ENCODE data around the gene ARPP19. TPM values are rescaled to one million over a fixed set of nuclear protein-coding genes. Genes with fewer than 3 reads are reported as not detected.

The ARPP19 gene
- total and polyA plus RNA-seq, 2 experiments from 2014 or later: 68.9 to 89.1 TPM

DNA sequence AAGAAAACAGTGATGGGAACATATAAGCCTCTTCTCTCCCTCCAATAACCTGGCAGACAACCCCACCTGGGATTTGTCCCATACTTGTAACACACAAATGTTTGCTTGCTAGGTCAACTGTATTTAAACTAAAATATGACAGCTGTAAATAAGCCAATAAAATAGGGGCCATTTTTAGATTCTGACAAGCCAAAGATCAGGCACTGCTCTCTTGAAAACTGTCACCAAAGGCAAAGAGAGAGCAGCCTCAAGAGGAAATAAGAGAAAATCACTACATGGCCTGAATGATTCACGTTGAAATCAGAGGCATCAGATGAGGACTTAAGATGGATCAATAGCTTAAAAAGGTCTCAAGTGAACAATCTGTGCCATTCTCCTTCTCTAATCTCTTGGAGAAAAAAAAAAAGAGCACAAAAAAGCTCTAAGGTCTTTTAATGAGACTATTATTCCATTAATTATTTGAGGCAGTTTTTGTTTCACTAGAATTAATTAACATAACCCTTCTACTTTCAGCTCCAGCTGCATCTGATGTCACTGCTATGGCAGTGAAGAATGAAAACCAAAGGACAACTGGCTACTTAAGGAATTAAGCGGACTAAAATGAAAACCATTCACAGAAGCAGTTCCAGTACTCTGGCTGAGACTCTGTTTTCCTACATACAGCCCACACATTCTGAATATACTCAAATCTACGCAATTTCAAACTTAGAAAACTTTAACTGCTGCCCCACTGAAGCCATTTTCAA, 59.2 kb downstream of the ARPP19 start:
- Histone ChIP-seq H3K9me3 (ENCODE audit: low read depth) (no peaks in the 10 kb centered on the region), H3K9me2 (ENCODE audit: insufficient read depth) (no peaks in the 10 kb centered on the region), H3K4me2 (ENCODE audit: unreplicated experiment) (no peak overlapping the region), H3K27ac (no peak overlapping the region), H3K4me3 (no peak overlapping the region), H3K4me1 (ENCODE audit: insufficient read depth) (peaks cover 3% of the 10 kb centered on the region; the same call in 1 of the 2 replicates), H3F3A (ENCODE audit: insufficient read depth) (no peaks in the 10 kb centered on the region), H4K20me1 (ENCODE audit: insufficient read depth) (no peaks in the 10 kb centered on the region), H3K27me3 (replicated peaks; ENCODE audit: insufficient read depth) (no peaks in the 10 kb centered on the region), H3K36me3 (ENCODE audit: low read depth) (no peaks in the 10 kb centered on the region), H3K9ac (no peak overlapping the region), H3K79me2 (ENCODE audit: insufficient read depth) (peaks cover 94% of the 10 kb centered on the region), H2AFZ (no peak overlapping the region)
- no peak for DNase-seq
- WGBS, 2 experiments (ENCODE audit: low coverage in 1 of 2, low lambda C conversion rate in 2 of 2, missing lambda C conversion rate in 2 of 2): 47 to 60% methylated on average over 3 of the region's 3 CpGs
- TF ChIP-seq EZH2 (IDR thresholded peaks at IDR 0.05; ENCODE audit: insufficient read depth, poor library complexity, severe bottlenecking) (no peak), EZH2phosphoT487 (IDR thresholded peaks at IDR 0.05; ENCODE audit: insufficient read depth, low read depth) (no peak)
- in situ Hi-C loops (cut with MboI): no loop called here

DNA sequence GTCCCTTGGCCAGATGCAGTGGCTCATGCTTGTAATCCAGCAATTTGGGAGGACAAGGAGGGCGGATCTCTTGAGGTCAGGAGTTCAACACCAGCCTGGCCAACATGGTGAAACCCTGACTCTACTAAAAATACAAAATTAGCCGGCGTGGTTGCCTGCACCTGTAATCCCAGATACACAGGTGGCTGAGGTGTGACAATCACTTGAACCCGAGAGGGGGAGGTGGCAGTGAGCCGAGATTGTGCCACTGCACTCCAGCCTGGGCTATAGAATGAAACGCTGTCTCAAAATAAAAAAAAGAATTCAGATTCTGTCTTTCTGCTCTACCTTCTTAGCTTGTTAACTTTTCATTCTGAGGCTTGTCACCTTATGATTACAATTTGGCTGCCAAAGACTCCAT, 62.3 kb downstream of the ARPP19 start:
- no peak overlapping the region for H3K27ac ChIP-seq
- H3K36me3 ChIP-seq (ENCODE audit: low read depth): no peaks in the 10 kb centered on the region
- no peak overlapping the region for H3K4me3 ChIP-seq
- H2AFZ ChIP-seq: no peak overlapping the region
- peaks cover 5% of the 10 kb centered on the region for H3F3A ChIP-seq (ENCODE audit: insufficient read depth)
- H3K9ac ChIP-seq: no peak overlapping the region
- TF ChIP-seq EZH2 (IDR thresholded peaks at IDR 0.05; ENCODE audit: insufficient read depth, poor library complexity, severe bottlenecking): no peak
- no peak for TF ChIP-seq EZH2phosphoT487 (IDR thresholded peaks at IDR 0.05; ENCODE audit: insufficient read depth, low read depth)
- H3K4me2 ChIP-seq (ENCODE audit: unreplicated experiment): no peak overlapping the region
- WGBS, 2 experiments (ENCODE audit: low coverage in 1 of 2, low lambda C conversion rate in 2 of 2, missing lambda C conversion rate in 2 of 2): 80 to 84% methylated on average over 6 of the region's 6 CpGs
- no peaks in the 10 kb centered on the region for H3K9me2 ChIP-seq (ENCODE audit: insufficient read depth)
- in situ Hi-C loops (cut with MboI): no loop called here
- H3K79me2 ChIP-seq (ENCODE audit: insufficient read depth): peaks cover 89% of the 10 kb centered on the region
- no peaks in the 10 kb centered on the region for H3K9me3 ChIP-seq (ENCODE audit: low read depth)
- no peak for DNase-seq
- no peaks in the 10 kb centered on the region for H4K20me1 ChIP-seq (ENCODE audit: insufficient read depth)
- H3K27me3 ChIP-seq (replicated peaks; ENCODE audit: insufficient read depth): no peaks in the 10 kb centered on the region
- peaks cover 14% of the 10 kb centered on the region for H3K4me1 ChIP-seq (ENCODE audit: insufficient read depth)

DNA sequence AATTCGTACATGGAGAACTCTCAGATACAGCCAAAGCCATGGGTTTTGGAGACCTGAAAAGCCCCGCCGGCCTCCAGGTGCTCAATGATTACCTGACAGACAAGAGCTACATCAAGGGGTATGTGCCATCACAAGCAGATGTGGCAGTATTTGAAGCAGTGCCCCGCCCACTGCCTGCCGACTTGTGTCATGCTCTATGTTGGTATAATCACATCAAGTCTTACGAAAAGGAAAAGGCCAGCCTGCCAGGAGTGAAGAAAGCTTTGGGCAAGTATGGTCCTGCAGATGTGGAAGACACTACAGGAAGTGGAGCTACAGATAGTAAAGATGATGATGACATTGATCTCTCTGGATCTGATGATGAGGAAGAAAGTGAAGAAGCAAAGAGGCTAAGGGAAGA, 63.7 kb downstream of the ARPP19 start:
- Histone ChIP-seq H3K27ac (no peak overlapping the region), H3K4me3 (no peak overlapping the region), H3K4me1 (ENCODE audit: insufficient read depth) (peaks cover 11% of the 10 kb centered on the region), H3K79me2 (ENCODE audit: insufficient read depth) (peaks cover 86% of the 10 kb centered on the region), H3K9me3 (ENCODE audit: low read depth) (no peaks in the 10 kb centered on the region), H3F3A (ENCODE audit: insufficient read depth) (peaks cover 5% of the 10 kb centered on the region), H3K27me3 (replicated peaks; ENCODE audit: insufficient read depth) (no peaks in the 10 kb centered on the region), H3K9ac (no peak overlapping the region), H3K4me2 (ENCODE audit: unreplicated experiment) (no peak overlapping the region), H2AFZ (no peak overlapping the region), H3K9me2 (ENCODE audit: insufficient read depth) (no peaks in the 10 kb centered on the region), H3K36me3 (ENCODE audit: low read depth) (no peaks in the 10 kb centered on the region), H4K20me1 (ENCODE audit: insufficient read depth) (no peaks in the 10 kb centered on the region)
- TF ChIP-seq EZH2phosphoT487 (IDR thresholded peaks at IDR 0.05; ENCODE audit: insufficient read depth, low read depth) (no peak), EZH2 (IDR thresholded peaks at IDR 0.05; ENCODE audit: insufficient read depth, poor library complexity, severe bottlenecking) (no peak)
- in situ Hi-C loops (cut with MboI): no loop called here
- WGBS, 2 experiments (ENCODE audit: low coverage in 1 of 2, low lambda C conversion rate in 2 of 2, missing lambda C conversion rate in 2 of 2): 90 to 94% methylated on average over 6 of the region's 6 CpGs
- no peak for DNase-seq

DNA sequence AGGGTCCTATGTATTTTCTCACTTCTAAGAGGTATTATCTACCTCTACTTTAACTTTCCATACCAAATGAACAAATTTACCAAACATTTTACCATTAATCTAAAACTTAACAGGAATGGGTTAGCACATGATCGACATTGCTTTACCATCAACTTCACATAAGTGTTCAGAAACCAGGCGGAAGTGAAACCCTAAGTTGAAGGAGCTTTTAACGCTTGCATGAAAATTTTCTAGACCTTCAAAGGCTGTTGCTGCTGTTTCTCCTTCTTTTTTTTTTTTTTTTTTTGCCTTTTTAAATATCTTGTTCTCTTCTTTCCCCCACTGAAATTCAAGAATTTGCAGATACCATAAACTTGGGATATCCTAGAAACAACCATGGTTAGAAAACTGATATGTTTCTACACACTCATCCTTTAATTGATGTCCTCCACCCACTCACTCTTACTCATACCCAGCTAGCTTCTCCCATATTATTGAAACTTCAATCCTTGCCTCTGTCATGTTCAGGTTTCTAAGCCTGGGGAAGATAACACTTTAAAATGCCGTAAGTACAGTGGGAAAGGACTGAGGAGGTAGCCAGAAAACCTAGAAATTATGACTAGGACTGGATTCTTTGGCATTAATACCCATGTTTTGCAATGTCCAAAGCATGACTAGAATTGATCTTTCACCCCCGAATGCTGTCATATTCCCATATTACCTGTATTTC, 64.9 kb downstream of the ARPP19 start:
- Histone ChIP-seq H3K36me3 (ENCODE audit: low read depth) (no peaks in the 10 kb centered on the region), H4K20me1 (ENCODE audit: insufficient read depth) (no peaks in the 10 kb centered on the region), H3K9me3 (ENCODE audit: low read depth) (no peaks in the 10 kb centered on the region), H3K4me2 (ENCODE audit: unreplicated experiment) (peak overlapping the region; percentile 1), H2AFZ (no peak overlapping the region), H3K27ac (no peak overlapping the region), H3K9me2 (ENCODE audit: insufficient read depth) (no peaks in the 10 kb centered on the region), H3F3A (ENCODE audit: insufficient read depth) (peaks cover 5% of the 10 kb centered on the region), H3K9ac (no peak overlapping the region), H3K27me3 (replicated peaks; ENCODE audit: insufficient read depth) (no peaks in the 10 kb centered on the region), H3K79me2 (ENCODE audit: insufficient read depth) (peaks cover 83% of the 10 kb centered on the region), H3K4me1 (ENCODE audit: insufficient read depth) (peaks cover 11% of the 10 kb centered on the region), H3K4me3 (no peak overlapping the region)
- in situ Hi-C loops (cut with MboI): no loop called here
- 77 to 79% methylated on average over 5 of the region's 5 CpGs for WGBS, 2 experiments (ENCODE audit: low coverage in 1 of 2, low lambda C conversion rate in 2 of 2, missing lambda C conversion rate in 2 of 2)
- DNase-seq: peak; percentile 84
- TF ChIP-seq EZH2phosphoT487 (IDR thresholded peaks at IDR 0.05; ENCODE audit: insufficient read depth, low read depth) (no peak), EZH2 (IDR thresholded peaks at IDR 0.05; ENCODE audit: insufficient read depth, poor library complexity, severe bottlenecking) (no peak)

Data from GM23248 (cell line).